SK-N-SH (cell line): ENCODE results near the gene SPEG. TPM values are rescaled to one million over a fixed set of nuclear protein-coding genes. Genes with fewer than 3 reads are reported as not detected.

Source experiments
- CTCF ChIA-PET: fragments of 300-600, 350-600 bp; formaldehyde crosslinking; extraction: SDS; loops from one replicate; lab custom pipeline; 2021; lab: Yijun Ruan, JAX
- POLR2A ChIA-PET: fragments of 350-600 bp; sonication (Branson Sonifier 250); formaldehyde crosslinking; extraction: SDS; loops from one replicate; lab custom pipeline; 2020; ENCODE audit warnings: antibody characterized with exemption, inconsistent platforms; lab: Yijun Ruan, JAX
- DNase-seq: peaks from one replicate; pipeline ENCODE4 v3.0.0; 2012
- H2AFZ ChIP-seq: fragments of 200-600 bp; sonication (generic); 2 replicates; pipeline ENCODE4 v1.8.1; 2016; ENCODE audit warnings: antibody characterized with exemption, mild to moderate bottlenecking, low read depth
- H3F3A ChIP-seq: fragments of 200-600 bp; sonication (generic); replicated peaks from 2 replicates; pipeline ENCODE3; 2016; ENCODE audit warnings: antibody characterized with exemption, mild to moderate bottlenecking; ENCODE audit not compliant: insufficient read depth
- H3K27ac ChIP-seq, 2 experiments: fragments of 200-500 bp in 1 of 2; fragments of 200-600 bp in 1 of 2; sonication (Bioruptor generic) in 1 of 2; sonication (generic), shearing (Covaris generic) in 1 of 2; 2 replicates each; pipeline versions ENCODE4 v1.5.1 to v1.6.1; 2014 to 2016; ENCODE audit warnings: low read depth in 2 of 2, inconsistent platforms in 1 of 2, low read length in 1 of 2, mild to moderate bottlenecking in 1 of 2, mixed read lengths in 1 of 2
- H3K27me3 ChIP-seq: fragments of 200-600 bp; sonication (generic), shearing (Covaris generic); 2 replicates; pipeline ENCODE4 v1.6.1; 2016; ENCODE audit warnings: mixed run types; ENCODE audit not compliant: insufficient read depth
- H3K36me3 ChIP-seq, 2 experiments: fragments of 200-500 bp in 1 of 2; fragments of 200-600 bp in 1 of 2; sonication (Bioruptor generic) in 1 of 2; sonication (generic) in 1 of 2; replicated peaks in 1 of 2; 2 replicates each; pipeline versions ENCODE3 to v1.5.1; 2014 to 2016; ENCODE audit warnings: low read length in 1 of 2, mild to moderate bottlenecking in 1 of 2; ENCODE audit not compliant: insufficient read depth in 2 of 2, control insufficient read depth in 1 of 2
- H3K4me1 ChIP-seq, 2 experiments: fragments of 200-500 bp in 1 of 2; fragments of 200-600 bp in 1 of 2; sonication (Bioruptor generic) in 1 of 2; sonication (generic), shearing (Covaris generic) in 1 of 2; 2 replicates each; pipeline versions ENCODE4 v1.5.1 to v1.6.1; 2014 to 2016; ENCODE audit warnings: low read depth in 1 of 2, low read length in 1 of 2, mixed run types in 1 of 2; ENCODE audit not compliant: insufficient read depth in 2 of 2, control insufficient read depth in 1 of 2
- H3K4me2 ChIP-seq: fragments of 200-600 bp; sonication (generic), shearing (Covaris generic); 2 replicates; pipeline ENCODE4 v1.6.1; 2017; ENCODE audit warnings: mixed run types
- H3K4me3 ChIP-seq, 2 experiments: fragments of 200-500 bp in 1 of 2; fragments of 200-600 bp in 1 of 2; sonication (Bioruptor generic) in 1 of 2; sonication (generic), shearing (Covaris generic) in 1 of 2; 2 replicates each; pipeline versions ENCODE4 v1.5.1 to v1.8.1; 2014 to 2016; ENCODE audit warnings: low read depth in 2 of 2, inconsistent platforms in 1 of 2, low read length in 1 of 2, mild to moderate bottlenecking in 1 of 2, mixed read lengths in 1 of 2, moderate library complexity in 1 of 2
- H3K79me2 ChIP-seq: fragments of 200-600 bp; sonication (generic); 2 replicates; pipeline ENCODE4 v1.8.1; 2017; ENCODE audit warnings: mild to moderate bottlenecking; ENCODE audit not compliant: insufficient read depth
- H3K9ac ChIP-seq: fragments of 200-600 bp; sonication (generic); 2 replicates; pipeline ENCODE4 v1.6.1; 2017; ENCODE audit warnings: mixed run types
- H3K9me2 ChIP-seq: fragments of 200-600 bp; sonication (generic); 2 replicates; pipeline ENCODE4 v1.6.1; 2017; ENCODE audit warnings: mixed run types
- H3K9me3 ChIP-seq: fragments of 200-600 bp; sonication (generic); 2 replicates; pipeline ENCODE4 v1.6.1; 2017; ENCODE audit warnings: mixed run types, mild to moderate bottlenecking, moderate library complexity
- H4K20me1 ChIP-seq: fragments of 200-600 bp; sonication (generic); 2 replicates; pipeline ENCODE4 v1.6.1; 2017; ENCODE audit warnings: mild to moderate bottlenecking, mixed run types; ENCODE audit not compliant: insufficient read depth
- CHD2 ChIP-seq: fragments of 150-350 bp; IDR thresholded peaks from 2 replicates; pipeline ENCODE4 v1.6.1; 2018; ENCODE audit warnings: low read length; ENCODE audit not compliant: partially characterized antibody
- CTCF ChIP-seq: fragments of 200-600 bp; sonication (generic); IDR thresholded peaks from 2 replicates; pipeline ENCODE4 v1.6.1; 2017; ENCODE audit warnings: antibody characterized with exemption, mild to moderate bottlenecking, moderate library complexity
- FOSL2 ChIP-seq: IDR thresholded peaks from 2 replicates; pipeline ENCODE4 v1.4.0; 2012; ENCODE audit warnings: low read depth, mild to moderate bottlenecking, moderate library complexity, borderline replicate concordance
- FOXM1 ChIP-seq: IDR thresholded peaks from 2 replicates; pipeline ENCODE4 v1.4.0; 2012; ENCODE audit warnings: low read depth, mild to moderate bottlenecking
- GABPA ChIP-seq: IDR thresholded peaks from 2 replicates; pipeline ENCODE4 v1.4.0; 2012; ENCODE audit warnings: low read depth, mild to moderate bottlenecking
- GATA2 ChIP-seq: sonication (generic); formaldehyde crosslinking; IDR thresholded peaks from 2 replicates; pipeline ENCODE4 v1.5.0; 2020; ENCODE audit warnings: mild to moderate bottlenecking, missing genetic modification reagents
- JUND ChIP-seq: IDR thresholded peaks from 2 replicates; pipeline ENCODE4 v1.4.0; 2012
- MEF2A ChIP-seq: IDR thresholded peaks from 2 replicates; pipeline ENCODE4 v1.4.0; 2012; ENCODE audit warnings: low read depth, borderline replicate concordance
- NFIC ChIP-seq: IDR thresholded peaks from 2 replicates; pipeline ENCODE4 v1.4.0; 2012; ENCODE audit warnings: borderline replicate concordance
- NRF1 ChIP-seq: IDR thresholded peaks from 2 replicates; pipeline ENCODE4 v1.6.1; 2012; ENCODE audit warnings: low read depth, mild to moderate bottlenecking, low read length
- PBX3 ChIP-seq: IDR thresholded peaks from 2 replicates; pipeline ENCODE4; 2012
- POLR2AphosphoS5 ChIP-seq: IDR thresholded peaks from 2 replicates; pipeline ENCODE4 v1.6.1; 2012; ENCODE audit warnings: low read depth, low read length
- RAD21 ChIP-seq: IDR thresholded peaks from 2 replicates; pipeline ENCODE4 v1.6.1; 2012; ENCODE audit warnings: mild to moderate bottlenecking, low read length
- RCOR1 ChIP-seq: fragments of 150-350 bp; IDR thresholded peaks from 2 replicates; pipeline ENCODE4 v1.6.1; 2017; ENCODE audit warnings: antibody characterized with exemption, low read length
- RFX5 ChIP-seq: IDR thresholded peaks from 2 replicates; pipeline ENCODE4 v1.6.1; 2012; ENCODE audit warnings: mild to moderate bottlenecking, improper control_type of control experiment, low read length
- SIN3A ChIP-seq: IDR thresholded peaks from 2 replicates; pipeline ENCODE4 v1.6.1; 2012; ENCODE audit warnings: low read depth, mild to moderate bottlenecking, low read length, moderate library complexity, borderline replicate concordance
- SMC3 ChIP-seq: IDR thresholded peaks from 2 replicates; pipeline ENCODE4 v1.6.1; 2012; ENCODE audit warnings: low read depth, low read length, improper control_type of control experiment
- YY1 ChIP-seq: IDR thresholded peaks from 2 replicates; pipeline ENCODE4 v1.4.0; 2012; ENCODE audit warnings: low read depth, mild to moderate bottlenecking
- ZBTB33 ChIP-seq: IDR thresholded peaks from 2 replicates; pipeline ENCODE4 v1.4.0; 2012; ENCODE audit warnings: low read depth, borderline replicate concordance
- WGBS: methylation state at CpG from one replicate; pipeline ENCODE4 v1.1.6; 2017; ENCODE audit warnings: low lambda C conversion rate; 5-methylcytosine and 5-hydroxymethylcytosine counted together
- polyA plus RNA-seq, 3 experiments: library from polyadenylated mRNA; depleted of rRNA; stranded (reverse); fragments of >200 nt; gene quantifications; 2 replicates each; pipeline ENCODE4 v1.2.3, GENCODE V29; 2012
- TF ChIP-seq, protein P1 (sequence below): IDR thresholded peaks from 2 replicates; pipeline ENCODE4 v1.6.1; 2012; ENCODE audit warnings: mild to moderate bottlenecking, low read depth, low read length, moderate library complexity
- TF ChIP-seq, protein P2 (sequence below): IDR thresholded peaks from 2 replicates; pipeline ENCODE4 v1.4.0; 2012; ENCODE audit warnings: low read depth, borderline replicate concordance
- TF ChIP-seq, protein P3 (sequence below): IDR thresholded peaks from 2 replicates; pipeline ENCODE4 v1.4.0; 2012; ENCODE audit warnings: low read depth
- TF ChIP-seq, protein P4 (sequence below): fragments of 150-350 bp; IDR thresholded peaks from 2 replicates; pipeline ENCODE4 v1.6.1; 2016; ENCODE audit warnings: mild to moderate bottlenecking, low read depth, low read length

SPEG gene
- polyA plus RNA-seq, 1 of the 3 experiments (the other 2 are of a cell fraction) = 107 TPM

DNA sequence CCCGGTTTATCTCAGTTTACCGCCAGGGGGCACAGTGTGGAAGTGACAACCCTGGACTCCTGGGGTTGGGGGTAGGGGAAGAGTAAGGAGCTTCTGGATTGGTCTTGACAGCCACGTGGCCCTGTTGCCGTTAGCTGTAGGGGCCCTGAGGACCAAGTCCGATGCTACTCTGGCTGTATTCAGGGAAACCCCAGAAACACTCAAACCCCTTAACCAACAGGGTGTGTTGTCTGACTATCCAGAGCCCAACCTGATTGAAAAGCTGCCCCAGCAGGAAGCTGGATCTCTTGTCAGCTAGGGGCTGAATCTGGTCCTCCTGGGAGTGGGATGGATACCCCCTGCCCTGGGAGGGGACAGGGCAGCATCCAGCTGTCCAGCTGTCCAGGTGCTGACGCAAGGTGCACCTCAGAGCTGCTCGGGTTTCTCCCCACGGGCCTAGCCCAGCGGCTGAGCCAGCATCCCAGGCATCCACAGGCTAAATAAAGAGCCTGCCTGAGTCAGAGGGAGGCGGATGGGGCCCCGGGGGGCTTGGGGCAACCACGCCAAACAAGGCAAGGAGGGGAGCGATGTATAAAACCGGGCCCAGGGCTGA, 61.0 kb downstream of the SPEG start:
- POLR2A ChIA-PET = interaction anchor here (0.7 to 3.7 kb wide), 5 partner anchors 13 to 34 kb away, joined by 3 to 26 read pairs (median 10); partner anchors contain the start of gene ASIC4
- peak; percentile 88 for DNase-seq
- no peak for TF ChIP-seq JUND
- no peak for TF ChIP-seq GATA2 (CRISPR knock-in tag)
- TF ChIP-seq SMC3 = peak; percentile 69; the same call in 1 of the 2 replicates
- no peak for TF ChIP-seq GABPA
- no peak for TF ChIP-seq ZBTB33
- no peak for TF ChIP-seq NFIC
- TF ChIP-seq, protein P1, sequence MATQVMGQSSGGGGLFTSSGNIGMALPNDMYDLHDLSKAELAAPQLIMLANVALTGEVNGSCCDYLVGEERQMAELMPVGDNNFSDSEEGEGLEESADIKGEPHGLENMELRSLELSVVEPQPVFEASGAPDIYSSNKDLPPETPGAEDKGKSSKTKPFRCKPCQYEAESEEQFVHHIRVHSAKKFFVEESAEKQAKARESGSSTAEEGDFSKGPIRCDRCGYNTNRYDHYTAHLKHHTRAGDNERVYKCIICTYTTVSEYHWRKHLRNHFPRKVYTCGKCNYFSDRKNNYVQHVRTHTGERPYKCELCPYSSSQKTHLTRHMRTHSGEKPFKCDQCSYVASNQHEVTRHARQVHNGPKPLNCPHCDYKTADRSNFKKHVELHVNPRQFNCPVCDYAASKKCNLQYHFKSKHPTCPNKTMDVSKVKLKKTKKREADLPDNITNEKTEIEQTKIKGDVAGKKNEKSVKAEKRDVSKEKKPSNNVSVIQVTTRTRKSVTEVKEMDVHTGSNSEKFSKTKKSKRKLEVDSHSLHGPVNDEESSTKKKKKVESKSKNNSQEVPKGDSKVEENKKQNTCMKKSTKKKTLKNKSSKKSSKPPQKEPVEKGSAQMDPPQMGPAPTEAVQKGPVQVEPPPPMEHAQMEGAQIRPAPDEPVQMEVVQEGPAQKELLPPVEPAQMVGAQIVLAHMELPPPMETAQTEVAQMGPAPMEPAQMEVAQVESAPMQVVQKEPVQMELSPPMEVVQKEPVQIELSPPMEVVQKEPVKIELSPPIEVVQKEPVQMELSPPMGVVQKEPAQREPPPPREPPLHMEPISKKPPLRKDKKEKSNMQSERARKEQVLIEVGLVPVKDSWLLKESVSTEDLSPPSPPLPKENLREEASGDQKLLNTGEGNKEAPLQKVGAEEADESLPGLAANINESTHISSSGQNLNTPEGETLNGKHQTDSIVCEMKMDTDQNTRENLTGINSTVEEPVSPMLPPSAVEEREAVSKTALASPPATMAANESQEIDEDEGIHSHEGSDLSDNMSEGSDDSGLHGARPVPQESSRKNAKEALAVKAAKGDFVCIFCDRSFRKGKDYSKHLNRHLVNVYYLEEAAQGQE = peak; percentile 76
- peak; percentile 33 for TF ChIP-seq CHD2
- no peak for TF ChIP-seq NRF1
- TF ChIP-seq POLR2AphosphoS5 = no peak
- TF ChIP-seq RAD21 = peak; percentile 69
- TF ChIP-seq MEF2A = no peak
- peak; percentile 62 for TF ChIP-seq CTCF
- TF ChIP-seq RCOR1 = no peak
- no peak for TF ChIP-seq SIN3A
- TF ChIP-seq, protein P2, sequence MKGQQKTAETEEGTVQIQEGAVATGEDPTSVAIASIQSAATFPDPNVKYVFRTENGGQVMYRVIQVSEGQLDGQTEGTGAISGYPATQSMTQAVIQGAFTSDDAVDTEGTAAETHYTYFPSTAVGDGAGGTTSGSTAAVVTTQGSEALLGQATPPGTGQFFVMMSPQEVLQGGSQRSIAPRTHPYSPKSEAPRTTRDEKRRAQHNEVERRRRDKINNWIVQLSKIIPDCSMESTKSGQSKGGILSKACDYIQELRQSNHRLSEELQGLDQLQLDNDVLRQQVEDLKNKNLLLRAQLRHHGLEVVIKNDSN = peak; percentile 73; the same call in 1 of the 2 replicates
- TF ChIP-seq, protein P3, sequence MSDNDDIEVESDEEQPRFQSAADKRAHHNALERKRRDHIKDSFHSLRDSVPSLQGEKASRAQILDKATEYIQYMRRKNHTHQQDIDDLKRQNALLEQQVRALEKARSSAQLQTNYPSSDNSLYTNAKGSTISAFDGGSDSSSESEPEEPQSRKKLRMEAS = 0 out of 2 replicates have a peak, but pooled peaks have one; percentile 50
- TF ChIP-seq FOXM1 = no peak
- no peak for TF ChIP-seq YY1
- TF ChIP-seq, protein P4, sequence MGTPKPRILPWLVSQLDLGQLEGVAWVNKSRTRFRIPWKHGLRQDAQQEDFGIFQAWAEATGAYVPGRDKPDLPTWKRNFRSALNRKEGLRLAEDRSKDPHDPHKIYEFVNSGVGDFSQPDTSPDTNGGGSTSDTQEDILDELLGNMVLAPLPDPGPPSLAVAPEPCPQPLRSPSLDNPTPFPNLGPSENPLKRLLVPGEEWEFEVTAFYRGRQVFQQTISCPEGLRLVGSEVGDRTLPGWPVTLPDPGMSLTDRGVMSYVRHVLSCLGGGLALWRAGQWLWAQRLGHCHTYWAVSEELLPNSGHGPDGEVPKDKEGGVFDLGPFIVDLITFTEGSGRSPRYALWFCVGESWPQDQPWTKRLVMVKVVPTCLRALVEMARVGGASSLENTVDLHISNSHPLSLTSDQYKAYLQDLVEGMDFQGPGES = no peak
- TF ChIP-seq RFX5 = no peak
- no peak for TF ChIP-seq FOSL2
- peak; percentile 50 for TF ChIP-seq PBX3

More for the DNA sequence above, 61.0 kb downstream of the SPEG start:
- H3K9ac ChIP-seq = no peak overlapping the region
- peaks cover 16 to 52% of the 10 kb centered on the region in 2 experiments for H3K4me1 ChIP-seq
- no peaks in the 10 kb centered on the region for H3F3A ChIP-seq
- no peaks in the 10 kb centered on the region for H3K9me2 ChIP-seq
- H4K20me1 ChIP-seq = no peaks in the 10 kb centered on the region
- no peaks in the 10 kb centered on the region for H3K27me3 ChIP-seq
- no peaks in the 10 kb centered on the region for H3K9me3 ChIP-seq
- CTCF ChIA-PET = interaction anchor here (0.7 to 62.1 kb wide), 20 partner anchors 1 to 194 kb away, joined by 3 to 2824 read pairs (median 5); partner anchors contain the start of genes ASIC4, CHPF, GMPPA and TMEM198
- no peak overlapping the region for H3K4me2 ChIP-seq
- WGBS = 68% methylated on average over 8 of the region's 14 CpGs
- peaks cover 17% of the 10 kb centered on the region for H3K79me2 ChIP-seq
- H3K36me3 ChIP-seq = peaks cover 4 to 6% of the 10 kb centered on the region in 2 experiments
- peak overlapping the region in 1 of 2 experiments; percentile 65; a peak in 1 of 4 replicates for H3K27ac ChIP-seq
- H3K4me3 ChIP-seq = no peak overlapping the region
- H2AFZ ChIP-seq = no peak overlapping the region
